HG02885 (cell line): ENCODE measurements around the gene OSBPL3.
A peak's percentile ranks its signal among the peaks of the same experiment; 100 is the strongest.

ENCODE experiments used
- ATAC-seq: cut with Tn5 transposase; IDR thresholded peaks from one replicate; pipeline ENCODE4 v1.9.1; 2021; ENCODE audit warnings: mild to moderate bottlenecking; ENCODE audit not compliant: unreplicated experiment, poor library complexity

The OSBPL3 gene

GRCh38 chr7:24836084-24836483, 143.9 kb downstream of the OSBPL3 start:
- peak; percentile 78 for ATAC-seq

GRCh38 chr7:24835643-24836042, 144.3 kb downstream of the OSBPL3 start:
- ATAC-seq = no peak

GRCh38 chr7:24834128-24834798, 145.7 kb downstream of the OSBPL3 start:
- peak; percentile 60 for ATAC-seq

- peak; percentile 48 for ATAC-seq
Measured at GRCh38 chr7:24833549-24833948, 146.4 kb downstream of the OSBPL3 start.

GRCh38 chr7:24831240-24831639, 148.7 kb downstream of the OSBPL3 start:
- no peak for ATAC-seq

- no peak for ATAC-seq
Measured at GRCh38 chr7:24830440-24831050, 149.4 kb downstream of the OSBPL3 start.

- no peak for ATAC-seq
Measured at GRCh38 chr7:24829787-24830186, 150.2 kb downstream of the OSBPL3 start.

- no peak for ATAC-seq
Measured at GRCh38 chr7:24828891-24829661, 150.9 kb downstream of the OSBPL3 start.

- ATAC-seq = no peak
Measured at GRCh38 chr7:24827589-24827988, 152.4 kb downstream of the OSBPL3 start.

- ATAC-seq = no peak
Measured at GRCh38 chr7:24827027-24827426, 153.0 kb downstream of the OSBPL3 start.

- ATAC-seq = no peak
Measured at GRCh38 chr7:24826662-24827020, 153.3 kb downstream of the OSBPL3 start.

GRCh38 chr7:24825931-24826661, 153.9 kb downstream of the OSBPL3 start:
- no peak for ATAC-seq

GRCh38 chr7:24825381-24825794, 154.6 kb downstream of the OSBPL3 start:
- no peak for ATAC-seq

- ATAC-seq = no peak
Measured at GRCh38 chr7:24824896-24825295, 155.1 kb downstream of the OSBPL3 start.

GRCh38 chr7:24824400-24824799, 155.6 kb downstream of the OSBPL3 start:
- no peak for ATAC-seq

GRCh38 chr7:24821754-24822054, 158.3 kb downstream of the OSBPL3 start:
- no peak for ATAC-seq

- ATAC-seq = peak; percentile 81
Measured at GRCh38 chr7:24821045-24821753, 158.8 kb downstream of the OSBPL3 start.

GRCh38 chr7:24820730-24821044, 159.3 kb downstream of the OSBPL3 start:
- ATAC-seq = no peak

GRCh38 chr7:24819916-24820689, 159.9 kb downstream of the OSBPL3 start:
- ATAC-seq = peak; percentile 83

GRCh38 chr7:24817339-24817738, 162.6 kb downstream of the OSBPL3 start:
- no peak for ATAC-seq
